GM23338 (cell line): Measurements from ENCODE around the gene TARS2. TPM values are rescaled to one million over a fixed set of nuclear protein-coding genes. Genes with fewer than 3 reads are reported as not detected.

Experiments used
- ATAC-seq: fragments of 200-7000 bp; cut with Tn5 transposase; 3 replicates; pipeline ENCODE4 v1.9.1; 2020
- DNase-seq: peaks from one replicate; pipeline ENCODE4 v3.0.0-alpha.2; 2015; ENCODE audit warnings: low spot score
- H2AFZ ChIP-seq: fragments of 200-600 bp; sonication (generic); 2 replicates; pipeline ENCODE4 v1.8.0; 2016; ENCODE audit warnings: antibody characterized with exemption, mild to moderate bottlenecking, moderate library complexity
- H3F3A ChIP-seq: fragments of 200-600 bp; sonication (generic); replicated peaks from 2 replicates; pipeline ENCODE4 v1.8.0; 2017; ENCODE audit warnings: antibody characterized with exemption, mixed run types, low read depth
- H3K27ac ChIP-seq: fragments of 200-600 bp; sonication (generic); 2 replicates; pipeline ENCODE4 v1.6.1; 2016; ENCODE audit warnings: low read depth
- H3K27me3 ChIP-seq: fragments of 200-600 bp; sonication (generic); 2 replicates; pipeline ENCODE4 v1.8.0; 2016; ENCODE audit warnings: mild to moderate bottlenecking, mixed run types, moderate library complexity; ENCODE audit not compliant: insufficient read depth
- H3K36me3 ChIP-seq: fragments of 200-600 bp; sonication (generic); 2 replicates; pipeline ENCODE4 v1.8.0; 2016; ENCODE audit warnings: mild to moderate bottlenecking; ENCODE audit not compliant: insufficient read depth
- H3K4me1 ChIP-seq: fragments of 200-600 bp; sonication (generic); 2 replicates; pipeline ENCODE4 v1.8.0; 2016; ENCODE audit warnings: mild to moderate bottlenecking, moderate library complexity; ENCODE audit not compliant: insufficient read depth
- H3K4me2 ChIP-seq: fragments of 200-600 bp; sonication (generic); 2 replicates; pipeline ENCODE4 v1.7.1; 2017; ENCODE audit warnings: mixed run types
- H3K4me3 ChIP-seq: fragments of 200-600 bp; sonication (generic); 2 replicates; pipeline ENCODE4 v1.6.1; 2016; ENCODE audit warnings: mixed run types
- H3K79me2 ChIP-seq: fragments of 200-600 bp; sonication (generic); replicated peaks from 2 replicates; pipeline ENCODE4 v1.8.0; 2017; ENCODE audit warnings: mild to moderate bottlenecking; ENCODE audit not compliant: insufficient read depth
- H3K9me2 ChIP-seq: fragments of 200-600 bp; sonication (generic); 2 replicates; pipeline ENCODE4 v1.8.0; 2017; ENCODE audit not compliant: insufficient read depth
- H4K20me1 ChIP-seq: fragments of 200-600 bp; sonication (generic); replicated peaks from 2 replicates; pipeline ENCODE4 v1.8.0; 2017; ENCODE audit warnings: mild to moderate bottlenecking; ENCODE audit not compliant: insufficient read depth
- H3K27ac Mint-ChIP-seq: 2 replicates; pipeline ENCODE4 v1.8.0; 2020; ENCODE audit warnings: inconsistent platforms, mild to moderate bottlenecking, moderate library complexity, mixed read lengths
- H3K27me3 Mint-ChIP-seq: 3 replicates; pipeline ENCODE4 v1.8.0; 2022; ENCODE audit warnings: low read depth, mild to moderate bottlenecking, moderate library complexity, mixed read lengths, inconsistent platforms; ENCODE audit not compliant: insufficient read depth, poor library complexity
- H3K36me3 Mint-ChIP-seq: 3 replicates; pipeline ENCODE4 v1.8.0; 2021; ENCODE audit warnings: low read depth, mild to moderate bottlenecking, inconsistent platforms, moderate library complexity, mixed read lengths
- H3K4me1 Mint-ChIP-seq: 3 replicates; pipeline ENCODE4 v1.8.0; 2020; ENCODE audit warnings: mild to moderate bottlenecking, inconsistent platforms, mixed read lengths
- H3K4me3 Mint-ChIP-seq: 3 replicates; pipeline ENCODE4 v1.8.0; 2021; ENCODE audit warnings: moderate library complexity, mild to moderate bottlenecking, inconsistent platforms, mixed read lengths
- H3K9me3 Mint-ChIP-seq: 3 replicates; pipeline ENCODE4 v1.8.0; 2020; ENCODE audit warnings: moderate library complexity, mild to moderate bottlenecking, inconsistent platforms, mixed read lengths
- CREB1 ChIP-seq: fragments of 250-450 bp; sonication (Bioruptor Pico); IDR thresholded peaks from 2 replicates; pipeline ENCODE4 v1.5.0; 2020; ENCODE audit warnings: low read depth, mild to moderate bottlenecking, moderate library complexity
- CTCF ChIP-seq, 2 experiments: fragments of 200-600 bp in 1 of 2; sonication (generic) in 1 of 2; conservative IDR thresholded peaks; 2 replicates each; pipeline versions ENCODE4 v1.5.1 to v1.6.1; 2016 to 2017; ENCODE audit warnings: antibody characterized with exemption in 2 of 2, low read depth in 2 of 2, mild to moderate bottlenecking in 2 of 2, moderate library complexity in 1 of 2
- ETS1 ChIP-seq: IDR thresholded peaks from 2 replicates; pipeline ENCODE4 v1.6.1; 2016; ENCODE audit warnings: antibody characterized with exemption
- EZH2 ChIP-seq: fragments of 200-600 bp; sonication (generic); IDR thresholded peaks from one replicate; pipeline ENCODE4 v1.8.0; 2017; ENCODE audit warnings: antibody characterized with exemption, mild to moderate bottlenecking, low read depth; ENCODE audit not compliant: unreplicated experiment
- EZH2phosphoT487 ChIP-seq: fragments of 200-600 bp; sonication (generic); IDR thresholded peaks from one replicate; pipeline ENCODE4 v1.8.1; 2018; ENCODE audit warnings: antibody characterized with exemption; ENCODE audit not compliant: unreplicated experiment
- JUNB ChIP-seq: IDR thresholded peaks from one replicate; pipeline ENCODE4 v1.6.1; 2016; ENCODE audit warnings: antibody characterized with exemption; ENCODE audit not compliant: unreplicated experiment
- NANOG ChIP-seq: IDR thresholded peaks from 2 replicates; pipeline ENCODE4 v1.6.1; 2016; ENCODE audit warnings: antibody characterized with exemption, borderline replicate concordance
- POLR2AphosphoS5 ChIP-seq: IDR thresholded peaks from 2 replicates; pipeline ENCODE4 v1.6.1; 2016; ENCODE audit warnings: antibody characterized with exemption, low read depth
- REST ChIP-seq: IDR thresholded peaks from one replicate; pipeline ENCODE4 v1.6.1; 2018; ENCODE audit warnings: antibody characterized with exemption; ENCODE audit not compliant: unreplicated experiment
- STAT1 ChIP-seq: IDR thresholded peaks from one replicate; pipeline ENCODE4 v1.6.1; 2016; ENCODE audit warnings: antibody characterized with exemption; ENCODE audit not compliant: unreplicated experiment
- ZNF114 ChIP-seq: fragments of 250-450 bp; sonication (Bioruptor Pico); IDR thresholded peaks from 2 replicates; pipeline ENCODE4 v1.5.0; 2020; ENCODE audit warnings: mild to moderate bottlenecking, moderate library complexity
- ZNF331 ChIP-seq: fragments of 250-450 bp; sonication (Bioruptor Pico); IDR thresholded peaks from 2 replicates; pipeline ENCODE4 v1.5.0; 2020; ENCODE audit warnings: low read depth, mild to moderate bottlenecking, moderate library complexity
- polyA plus RNA-seq: library from polyadenylated mRNA; unstranded; fragments of >200 nt; fragmentation: Nextera tagmentation; extraction: Ambion mirVana; gene quantifications from 2 replicates; pipeline ENCODE4 v1.2.1, GENCODE V29; 2016
- total RNA-seq: library from RNA; depleted of rRNA; stranded (reverse); fragments of >200 nt; shearing (Covaris generic); gene quantifications from 2 replicates; pipeline ENCODE4 v1.2.3, GENCODE V29; 2014

The TARS2 gene
- total and polyA plus RNA-seq, 2 experiments from 2014 or later: 19.5 to 28.4 TPM

- Histone ChIP-seq H3K9me2 (no peaks in the 10 kb centered on the region), H3F3A (no peaks in the 10 kb centered on the region; the same call in 1 of the 2 replicates), H2AFZ (no peak overlapping the region), H3K36me3 (no peaks in the 10 kb centered on the region), H3K4me3 (no peak overlapping the region), H3K4me2 (no peak overlapping the region), H3K79me2 (no peaks in the 10 kb centered on the region), H3K27ac (0 out of 2 replicates have a peak overlapping the region, but pooled peaks have one; percentile 72), H4K20me1 (no peaks in the 10 kb centered on the region), H3K27me3 (no peaks in the 10 kb centered on the region), H3K4me1 (peaks cover 20% of the 10 kb centered on the region; the same call in 1 of the 2 replicates)
- ATAC-seq (no peak), DNase-seq (no peak)
- H3K27me3 Mint-ChIP-seq: peaks cover 10% of the 10 kb centered on the region
- H3K9me3 Mint-ChIP-seq: no peaks in the 10 kb centered on the region
- H3K4me1 Mint-ChIP-seq: peaks cover 33% of the 10 kb centered on the region
- H3K4me3 Mint-ChIP-seq: no peak overlapping the region
- no peaks in the 10 kb centered on the region for H3K36me3 Mint-ChIP-seq
- no peak overlapping the region for H3K27ac Mint-ChIP-seq
- no peak for TF ChIP-seq NANOG
- TF ChIP-seq ETS1: no peak
Observed at GRCh38 chr1:150555198-150555970, 68.2 kb downstream of the TARS2 start.

- ATAC-seq (no peak; the same call in 2 of the 3 replicates), DNase-seq (no peak)
- H2AFZ ChIP-seq: no peak overlapping the region
- Mint-ChIP-seq H3K36me3 (no peaks in the 10 kb centered on the region), H3K9me3 (no peaks in the 10 kb centered on the region), H3K4me1 (peaks cover 36% of the 10 kb centered on the region), H3K4me3 (no peak overlapping the region), H3K27ac (no peak overlapping the region), H3K27me3 (peaks cover 10% of the 10 kb centered on the region)
- H3K27me3 ChIP-seq: no peaks in the 10 kb centered on the region
- H3K36me3 ChIP-seq: no peaks in the 10 kb centered on the region
- H3K9me2 ChIP-seq: no peaks in the 10 kb centered on the region
- H3K4me1 ChIP-seq: peaks cover 24% of the 10 kb centered on the region; the same call in 1 of the 2 replicates
- no peaks in the 10 kb centered on the region for H4K20me1 ChIP-seq
- H3K27ac ChIP-seq: 0 out of 2 replicates have a peak overlapping the region, but pooled peaks have one; percentile 72
- no peaks in the 10 kb centered on the region for H3K79me2 ChIP-seq
- no peak overlapping the region for H3K4me3 ChIP-seq
- H3K4me2 ChIP-seq: no peak overlapping the region
- no peaks in the 10 kb centered on the region; the same call in 1 of the 2 replicates for H3F3A ChIP-seq
- no peak for TF ChIP-seq REST
- TF ChIP-seq EZH2: no peak
- TF ChIP-seq ZNF114 (CRISPR knock-in tag): no peak
- no peak for TF ChIP-seq CTCF (conservative IDR thresholded peaks at IDR 0.05; ENCODE audit: low read depth in 2 of 2)
- no peak for TF ChIP-seq STAT1
- TF ChIP-seq ETS1: no peak
- no peak for TF ChIP-seq JUNB
- TF ChIP-seq ZNF331 (CRISPR knock-in tag): no peak
- TF ChIP-seq CREB1 (CRISPR knock-in tag): no peak
- TF ChIP-seq EZH2phosphoT487: no peak
- TF ChIP-seq POLR2AphosphoS5: no peak
Observed at GRCh38 chr1:150555971-150556865, 69.0 kb downstream of the TARS2 start.
